Mononuclear cell (primary cell): Measurements from ENCODE around the gene LRRC1. TPM values are rescaled to one million over a fixed set of nuclear protein-coding genes. Genes with fewer than 3 reads are reported as not detected.

Experiments
- H3K27me3 ChIP-seq: 2 replicates; pipeline ENCODE4 v1.6.0; 2011; ENCODE audit warnings: low read length, control low read depth; ENCODE audit not compliant: insufficient read depth
- H3K4me1 ChIP-seq: 2 replicates; pipeline ENCODE4 v1.5.1; 2011; ENCODE audit warnings: mild to moderate bottlenecking, low read length, control low read depth; ENCODE audit not compliant: insufficient read depth
- H3K4me3 ChIP-seq: 2 replicates; pipeline ENCODE4 v1.5.1; 2011; ENCODE audit warnings: mild to moderate bottlenecking, low read length, moderate library complexity
- H3K9me3 ChIP-seq: 2 replicates; pipeline ENCODE4 v1.5.1; 2011; ENCODE audit warnings: low read depth, mild to moderate bottlenecking, control low read depth, low read length
- total RNA-seq: library from RNA; depleted of rRNA; stranded (reverse); fragments of >200 nt; gene quantifications from one replicate; pipeline ENCODE4 v1.2.3, GENCODE V29; 2012

LRRC1 gene
- total RNA-seq, 1 donor: 0.73 TPM

DNA sequence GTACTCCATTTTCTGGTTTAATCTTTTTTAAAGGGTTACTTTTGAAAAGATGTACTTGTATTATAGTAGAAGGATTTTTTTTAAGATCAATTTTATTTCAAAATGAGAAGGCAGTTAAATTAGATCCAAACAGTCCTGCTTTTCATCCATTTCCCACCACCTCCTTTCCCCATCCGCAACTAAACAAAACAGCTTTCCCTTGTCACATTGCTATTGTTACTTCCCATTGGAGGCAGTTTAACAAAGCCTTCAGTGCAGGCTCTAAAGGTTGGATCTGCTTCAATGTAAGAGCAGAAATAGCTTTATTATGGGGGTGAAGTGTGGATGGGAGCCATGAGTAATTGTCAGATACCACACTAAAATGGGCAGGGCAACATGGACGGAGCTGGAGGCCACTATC, 65.7 kb downstream of the LRRC1 start:
- Histone ChIP-seq H3K4me3 (no peak overlapping the region), H3K4me1 (no peaks in the 10 kb centered on the region), H3K9me3 (no peaks in the 10 kb centered on the region), H3K27me3 (no peaks in the 10 kb centered on the region)

- Histone ChIP-seq H3K4me1 (no peaks in the 10 kb centered on the region), H3K27me3 (no peaks in the 10 kb centered on the region), H3K9me3 (no peaks in the 10 kb centered on the region), H3K4me3 (no peak overlapping the region)
These were observed 66.7 kb downstream of the LRRC1 start for GRCh38 chr6:53861518-53861917.

GRCh38 chr6:53862662-53863462, 68.1 kb downstream of the LRRC1 start:
- Histone ChIP-seq H3K9me3 (no peaks in the 10 kb centered on the region), H3K4me3 (no peak overlapping the region), H3K27me3 (no peaks in the 10 kb centered on the region), H3K4me1 (no peaks in the 10 kb centered on the region)

DNA sequence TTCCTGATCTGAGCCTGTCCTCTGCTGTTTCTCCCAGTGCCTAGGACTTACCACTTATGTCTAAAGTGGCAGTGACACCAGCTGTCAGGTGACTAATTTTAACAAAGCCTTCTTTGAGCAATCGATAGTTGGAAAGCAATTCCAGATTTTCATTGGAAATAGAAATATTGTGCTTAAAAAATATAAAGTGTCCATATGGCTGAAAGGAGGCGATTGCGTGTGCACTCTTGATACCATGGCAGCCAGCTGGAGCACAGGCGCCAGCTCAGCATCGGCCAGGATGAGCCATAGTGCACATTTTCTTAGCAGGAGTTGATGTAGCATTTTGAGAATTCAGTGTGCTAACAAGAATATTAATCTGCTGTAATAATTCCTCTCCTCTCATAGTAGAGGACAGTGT, 70.0 kb downstream of the LRRC1 start:
- no peaks in the 10 kb centered on the region for H3K9me3 ChIP-seq
- H3K4me3 ChIP-seq: no peak overlapping the region
- H3K27me3 ChIP-seq: no peaks in the 10 kb centered on the region
- H3K4me1 ChIP-seq: no peaks in the 10 kb centered on the region

DNA sequence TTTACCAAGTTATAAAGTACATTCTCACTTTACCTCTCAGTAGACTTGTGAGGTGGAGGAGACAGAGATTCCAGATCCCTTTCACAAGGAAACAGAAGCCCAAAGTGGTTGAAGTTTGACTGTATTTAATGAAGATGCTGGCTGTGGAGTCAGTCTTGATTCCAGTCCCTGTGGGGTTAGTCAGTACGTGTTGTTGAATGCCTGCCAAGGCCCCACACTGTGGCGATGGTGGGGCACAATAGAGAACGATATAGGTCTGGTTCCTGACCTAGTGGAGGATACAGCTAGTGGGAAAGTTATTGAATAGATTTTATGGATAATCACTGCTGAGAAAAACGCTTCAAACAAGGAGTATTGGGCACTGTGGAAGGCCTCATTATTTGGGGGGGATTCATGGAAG, 71.4 kb downstream of the LRRC1 start:
- Histone ChIP-seq H3K9me3 (no peaks in the 10 kb centered on the region), H3K27me3 (no peaks in the 10 kb centered on the region), H3K4me1 (no peaks in the 10 kb centered on the region), H3K4me3 (no peak overlapping the region)

DNA sequence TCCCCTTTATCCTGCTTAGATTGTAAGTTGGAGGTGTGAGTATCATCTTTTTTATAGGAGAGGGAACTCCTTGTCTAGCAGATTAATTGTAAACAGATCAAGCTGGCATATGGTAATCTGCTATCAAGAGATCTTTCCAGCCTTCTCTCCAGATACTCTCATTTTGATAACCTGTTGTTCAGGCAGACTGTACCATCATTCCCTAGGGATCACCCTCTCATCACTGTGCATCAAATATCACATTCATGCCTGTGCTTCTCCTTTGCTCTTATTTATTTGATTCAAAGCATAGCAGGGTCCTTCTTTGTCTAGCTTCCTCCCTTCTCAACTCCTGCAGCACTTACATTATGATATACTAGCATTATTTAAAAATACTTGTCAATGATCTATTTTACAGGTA, 73.8 kb downstream of the LRRC1 start:
- H3K4me3 ChIP-seq: no peak overlapping the region
- no peaks in the 10 kb centered on the region for H3K4me1 ChIP-seq
- no peaks in the 10 kb centered on the region for H3K27me3 ChIP-seq
- no peaks in the 10 kb centered on the region for H3K9me3 ChIP-seq

- H3K4me1 ChIP-seq: no peaks in the 10 kb centered on the region
- H3K4me3 ChIP-seq: no peak overlapping the region
- no peaks in the 10 kb centered on the region for H3K9me3 ChIP-seq
- H3K27me3 ChIP-seq: no peaks in the 10 kb centered on the region
These were observed 75.2 kb downstream of the LRRC1 start for GRCh38 chr6:53869964-53870363.

- no peak overlapping the region for H3K4me3 ChIP-seq
- H3K9me3 ChIP-seq: no peaks in the 10 kb centered on the region
- no peaks in the 10 kb centered on the region for H3K27me3 ChIP-seq
- H3K4me1 ChIP-seq: no peaks in the 10 kb centered on the region
These were observed 79.1 kb downstream of the LRRC1 start for GRCh38 chr6:53873922-53874321.

DNA sequence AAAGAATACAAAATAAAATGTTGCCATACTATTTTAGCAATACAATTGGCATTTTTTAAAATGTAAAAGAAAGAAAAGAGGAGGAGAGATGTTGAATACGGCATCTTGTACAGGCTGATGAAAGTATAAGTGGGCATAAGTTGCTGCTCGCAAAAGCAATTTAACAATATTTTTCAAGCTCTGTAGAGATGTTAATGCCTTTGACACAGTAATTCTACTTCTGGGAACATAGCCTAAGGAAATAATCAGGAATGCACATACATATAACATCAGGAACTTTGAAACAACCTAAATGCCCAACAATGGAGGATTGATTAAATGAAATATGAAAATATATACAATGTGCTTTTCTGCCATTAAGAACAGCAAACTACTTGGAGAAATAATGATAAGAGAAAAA, 80.2 kb downstream of the LRRC1 start:
- Histone ChIP-seq H3K27me3 (no peaks in the 10 kb centered on the region), H3K9me3 (no peaks in the 10 kb centered on the region), H3K4me1 (no peaks in the 10 kb centered on the region), H3K4me3 (no peak overlapping the region)

DNA sequence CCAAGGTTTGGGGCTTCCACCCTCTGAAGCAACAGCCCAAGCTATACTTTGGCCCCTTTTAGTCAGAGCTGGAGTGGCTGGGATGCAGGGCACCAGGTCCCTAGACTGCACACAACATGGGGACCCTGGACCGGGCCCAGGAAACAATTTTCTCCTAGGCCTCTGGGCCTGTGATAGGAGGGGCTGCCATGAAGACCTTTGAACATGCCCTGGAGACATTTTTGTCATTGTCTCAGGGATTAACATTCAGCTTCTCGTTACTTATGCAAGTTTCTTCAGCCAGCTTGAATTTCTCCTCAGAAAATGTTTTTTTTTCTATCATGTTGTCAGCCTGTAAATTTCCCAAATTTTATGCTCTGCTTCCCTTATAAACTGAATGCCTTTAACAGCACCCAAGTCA, 82.3 kb downstream of the LRRC1 start:
- Histone ChIP-seq H3K9me3 (no peaks in the 10 kb centered on the region), H3K4me3 (no peak overlapping the region), H3K27me3 (no peaks in the 10 kb centered on the region), H3K4me1 (no peaks in the 10 kb centered on the region)

DNA sequence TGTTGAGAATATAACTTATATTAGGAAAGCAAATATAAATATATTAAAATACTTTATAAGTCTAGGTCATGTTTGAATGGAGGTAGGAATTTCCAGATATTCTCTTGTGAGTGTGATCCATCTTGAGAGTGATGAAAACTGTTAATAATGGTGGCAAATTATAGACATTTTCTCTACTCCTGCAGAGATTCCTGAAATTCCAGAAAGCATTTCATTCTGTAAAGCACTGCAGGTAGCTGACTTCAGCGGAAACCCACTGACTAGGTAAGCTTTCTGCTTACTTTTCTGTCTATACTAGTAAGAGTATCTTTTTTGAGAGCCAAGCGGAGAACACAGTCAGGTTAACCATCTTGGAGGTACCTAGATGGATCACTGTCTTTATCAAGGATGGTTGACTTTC, 84.0 kb downstream of the LRRC1 start:
- Histone ChIP-seq H3K9me3 (no peaks in the 10 kb centered on the region), H3K4me1 (no peaks in the 10 kb centered on the region), H3K4me3 (no peak overlapping the region), H3K27me3 (no peaks in the 10 kb centered on the region)

GRCh38 chr6:53879608-53880007, 84.8 kb downstream of the LRRC1 start:
- H3K4me3 ChIP-seq: no peak overlapping the region

DNA sequence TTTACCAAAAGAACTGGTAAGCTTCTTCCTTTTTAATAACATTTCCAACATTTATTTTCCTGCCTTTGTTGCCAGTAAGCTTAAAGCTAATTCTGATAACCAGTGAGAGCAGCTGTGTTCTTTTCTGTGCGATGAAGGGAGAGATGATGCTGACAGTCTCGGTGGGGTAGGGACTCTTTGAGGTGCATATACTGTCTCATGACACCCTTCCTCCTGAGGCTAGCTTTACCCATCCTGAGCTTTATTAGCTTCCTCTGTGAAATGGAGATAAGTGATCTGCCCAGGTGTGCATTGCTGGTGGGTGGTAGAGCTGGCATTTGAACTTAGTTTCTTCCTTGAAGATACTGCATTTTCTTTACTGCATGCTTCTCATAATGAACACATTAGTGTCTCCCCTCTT, 92.5 kb downstream of the LRRC1 start:
- H3K27me3 ChIP-seq: no peaks in the 10 kb centered on the region
- H3K9me3 ChIP-seq: no peaks in the 10 kb centered on the region
- no peak overlapping the region for H3K4me3 ChIP-seq
- no peaks in the 10 kb centered on the region for H3K4me1 ChIP-seq

More at GRCh38 chr6:53879608-53880007, 84.8 kb downstream of the LRRC1 start:
- no peaks in the 10 kb centered on the region for H3K27me3 ChIP-seq
- no peaks in the 10 kb centered on the region for H3K4me1 ChIP-seq
- no peaks in the 10 kb centered on the region for H3K9me3 ChIP-seq

GRCh38 chr6:53888931-53889330, 94.1 kb downstream of the LRRC1 start:
- H3K4me1 ChIP-seq: peaks cover under 1% of the 10 kb centered on the region
- no peaks in the 10 kb centered on the region for H3K27me3 ChIP-seq
- no peak overlapping the region for H3K4me3 ChIP-seq
- H3K9me3 ChIP-seq: no peaks in the 10 kb centered on the region

DNA sequence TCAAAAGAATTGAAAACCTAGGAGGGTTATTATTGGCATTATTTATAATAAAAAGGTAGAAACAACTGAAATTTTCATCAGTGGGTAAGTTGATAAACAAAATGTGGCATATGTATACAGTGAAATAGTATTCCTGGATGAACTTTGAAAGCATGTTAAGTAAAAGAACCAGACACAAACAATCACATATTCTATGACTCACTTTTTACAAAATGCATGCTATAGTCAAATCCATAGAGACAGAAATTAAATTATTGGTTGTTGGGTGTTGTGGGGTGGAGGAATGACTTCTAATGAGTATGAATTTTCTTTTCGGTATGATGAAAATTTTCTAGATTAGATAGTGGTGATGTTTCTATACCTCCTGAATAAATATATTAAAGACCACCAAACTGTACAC, 94.6 kb downstream of the LRRC1 start:
- Histone ChIP-seq H3K4me1 (peaks cover 3% of the 10 kb centered on the region), H3K9me3 (no peaks in the 10 kb centered on the region), H3K27me3 (no peaks in the 10 kb centered on the region), H3K4me3 (no peak overlapping the region)

DNA sequence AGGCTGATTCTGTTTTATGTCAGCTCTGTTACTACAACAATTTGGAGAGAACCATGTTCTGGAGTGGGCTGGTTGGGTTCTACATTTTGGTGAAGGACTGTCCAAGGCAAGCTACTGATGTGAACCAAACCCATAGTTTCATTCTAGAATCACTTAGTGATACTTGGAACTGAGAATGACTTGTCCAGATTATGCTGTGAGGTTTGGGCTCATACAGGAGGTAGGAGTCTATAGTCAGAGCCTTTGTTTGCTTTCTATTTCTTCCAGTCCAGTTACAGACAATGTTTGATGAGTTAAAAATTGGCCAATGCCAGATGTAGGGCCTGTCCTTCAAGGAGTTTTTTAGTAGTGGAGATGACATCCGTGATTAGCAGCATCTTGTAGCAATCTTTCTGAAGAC, 97.9 kb downstream of the LRRC1 start:
- H3K9me3 ChIP-seq: no peaks in the 10 kb centered on the region
- H3K4me3 ChIP-seq: no peak overlapping the region
- H3K4me1 ChIP-seq: peaks cover 3% of the 10 kb centered on the region
- H3K27me3 ChIP-seq: no peaks in the 10 kb centered on the region
